Measurements from ENCODE around the gene GAS6.

GAS6 gene

GRCh38 chr13:113880651-113881611 is 17.1 kb upstream of the GAS6 start:
- peak; percentile 89 for DNase-seq
- TF ChIP-seq CTCF (IDR thresholded peaks at IDR 0.05; ENCODE audit: low read length) (no peak), EZH2phosphoT487 (IDR thresholded peaks at IDR 0.05; ENCODE audit: low read length) (no peak), EZH2 (optimal IDR thresholded peaks at IDR 0.05; ENCODE audit: low read depth, low read length) (no peak)
- H3K9ac ChIP-seq (ENCODE audit: low read length): peak overlapping the region; percentile 66
- H3K9me2 ChIP-seq (replicated peaks; ENCODE audit: insufficient read depth, low read length): no peaks in the 10 kb centered on the region
- peak overlapping the region; percentile 83; the same call in 1 of the 2 replicates for H3K4me2 ChIP-seq (ENCODE audit: low read depth, low read length)
- no peaks in the 10 kb centered on the region for H3K36me3 ChIP-seq (replicated peaks; ENCODE audit: insufficient read depth, low read length)
- H3K4me1 ChIP-seq (ENCODE audit: low read length): peaks cover 55% of the 10 kb centered on the region
- H3K79me2 ChIP-seq (ENCODE audit: low read length): peaks cover 3% of the 10 kb centered on the region; the same call in 1 of the 2 replicates
- H3K27ac ChIP-seq (ENCODE audit: low read length): peak overlapping the region; percentile 97
- H3K27me3 ChIP-seq (replicated peaks; ENCODE audit: insufficient read depth, low read length): no peaks in the 10 kb centered on the region
- no peaks in the 10 kb centered on the region for H4K20me1 ChIP-seq (ENCODE audit: insufficient read depth, low read length)
- H3K4me3 ChIP-seq (ENCODE audit: low read length): 0 out of 2 replicates have a peak overlapping the region, but pooled peaks have one; percentile 21
- peaks cover 41% of the 10 kb centered on the region for H3F3A ChIP-seq (ENCODE audit: insufficient read depth, low read length)
- H3K9me3 ChIP-seq (replicated peaks; ENCODE audit: insufficient read depth, low read length): no peaks in the 10 kb centered on the region
- no peak overlapping the region; the same call in 1 of the 2 replicates for H2AFZ ChIP-seq (ENCODE audit: low read length)

GRCh38 chr13:113879494-113880360 is 15.9 kb upstream of the GAS6 start:
- H3K79me2 ChIP-seq (ENCODE audit: low read length): peaks cover 3% of the 10 kb centered on the region; the same call in 1 of the 2 replicates
- H3F3A ChIP-seq (ENCODE audit: insufficient read depth, low read length): peaks cover 41% of the 10 kb centered on the region
- no peaks in the 10 kb centered on the region for H3K36me3 ChIP-seq (replicated peaks; ENCODE audit: insufficient read depth, low read length)
- peak; percentile 61 for DNase-seq
- H3K9me3 ChIP-seq (replicated peaks; ENCODE audit: insufficient read depth, low read length): no peaks in the 10 kb centered on the region
- H3K9ac ChIP-seq (ENCODE audit: low read length): no peak overlapping the region; the same call in 1 of the 2 replicates
- H2AFZ ChIP-seq (ENCODE audit: low read length): 0 out of 2 replicates have a peak overlapping the region, but pooled peaks have one; percentile 19
- H3K4me1 ChIP-seq (ENCODE audit: low read length): peaks cover 55% of the 10 kb centered on the region
- no peaks in the 10 kb centered on the region for H4K20me1 ChIP-seq (ENCODE audit: insufficient read depth, low read length)
- no peak for TF ChIP-seq EZH2phosphoT487 (IDR thresholded peaks at IDR 0.05; ENCODE audit: low read length)
- TF ChIP-seq EZH2 (optimal IDR thresholded peaks at IDR 0.05; ENCODE audit: low read depth, low read length): no peak
- H3K27me3 ChIP-seq (replicated peaks; ENCODE audit: insufficient read depth, low read length): no peaks in the 10 kb centered on the region
- H3K27ac ChIP-seq (ENCODE audit: low read length): peak overlapping the region; percentile 44; the same call in 1 of the 2 replicates
- H3K4me3 ChIP-seq (ENCODE audit: low read length): no peak overlapping the region
- H3K4me2 ChIP-seq (ENCODE audit: low read depth, low read length): peak overlapping the region; percentile 47
- H3K9me2 ChIP-seq (replicated peaks; ENCODE audit: insufficient read depth, low read length): no peaks in the 10 kb centered on the region

- H3K4me3 ChIP-seq (ENCODE audit: low read length): no peak overlapping the region
- no peaks in the 10 kb centered on the region for H3K9me3 ChIP-seq (replicated peaks; ENCODE audit: insufficient read depth, low read length)
- 0 out of 2 replicates have a peak overlapping the region, but pooled peaks have one; percentile 0 for H2AFZ ChIP-seq (ENCODE audit: low read length)
- TF ChIP-seq EZH2 (optimal IDR thresholded peaks at IDR 0.05; ENCODE audit: low read depth, low read length) (no peak), CTCF (IDR thresholded peaks at IDR 0.05; ENCODE audit: low read length) (no peak), EZH2phosphoT487 (IDR thresholded peaks at IDR 0.05; ENCODE audit: low read length) (no peak)
- peak overlapping the region; percentile 47 for H3K4me2 ChIP-seq (ENCODE audit: low read depth, low read length)
- H3K27ac ChIP-seq (ENCODE audit: low read length): peak overlapping the region; percentile 44; the same call in 1 of the 2 replicates
- peaks cover 41% of the 10 kb centered on the region for H3F3A ChIP-seq (ENCODE audit: insufficient read depth, low read length)
- H3K9me2 ChIP-seq (replicated peaks; ENCODE audit: insufficient read depth, low read length): no peaks in the 10 kb centered on the region
- H3K79me2 ChIP-seq (ENCODE audit: low read length): peaks cover 3% of the 10 kb centered on the region; the same call in 1 of the 2 replicates
- no peaks in the 10 kb centered on the region for H3K27me3 ChIP-seq (replicated peaks; ENCODE audit: insufficient read depth, low read length)
- H3K36me3 ChIP-seq (replicated peaks; ENCODE audit: insufficient read depth, low read length): no peaks in the 10 kb centered on the region
- peaks cover 55% of the 10 kb centered on the region for H3K4me1 ChIP-seq (ENCODE audit: low read length)
- no peak for DNase-seq
- no peak overlapping the region; the same call in 1 of the 2 replicates for H3K9ac ChIP-seq (ENCODE audit: low read length)
- H4K20me1 ChIP-seq (ENCODE audit: insufficient read depth, low read length): no peaks in the 10 kb centered on the region
Observed at GRCh38 chr13:113879017-113879416, 15.1 kb upstream of the GAS6 start.
